H1 (cell line): Measurements from ENCODE around the gene DCANP1. TPM values are rescaled to one million over a fixed set of nuclear protein-coding genes. Genes with fewer than 3 reads are reported as not detected.

Experiments used
- CTCF ChIA-PET: fragments of 300-600 bp; sonication (Branson Sonifier 250); formaldehyde crosslinking; loops from one replicate; lab custom pipeline; 2021; ENCODE audit not compliant: partially characterized antibody; lab: Charles Lee
- POLR2A ChIA-PET: fragments of 300-600 bp; sonication (Branson Sonifier 250); formaldehyde crosslinking; loops from one replicate; lab custom pipeline; 2021; ENCODE audit warnings: inconsistent platforms; ENCODE audit not compliant: partially characterized antibody; lab: Charles Lee
- DNase-seq, 2 experiments: peaks; one replicate each; pipeline versions ENCODE4 v3.0.0 to v3.0.0-alpha.2; 2010 to 2022; ENCODE audit warnings: low spot score in 2 of 2, low read depth in 1 of 2, mixed read lengths in 1 of 2
- FAIRE-seq: peaks from 2 replicates; lab custom pipeline; 2011; peaks lifted over from hg19 to GRCh38; lab: Jason Lieb, UNC
- H2AFZ ChIP-seq: 2 replicates; pipeline ENCODE4 v1.8.1; 2012; ENCODE audit warnings: low read length, inconsistent platforms
- H2AK5ac ChIP-seq: 2 replicates; pipeline ENCODE4 v1.6.1; 2013; ENCODE audit warnings: low read depth, low read length
- H2BK120ac ChIP-seq: replicated peaks from 2 replicates; pipeline ENCODE3; 2013; ENCODE audit warnings: low read depth, low read length, inconsistent platforms
- H2BK12ac ChIP-seq: 2 replicates; pipeline ENCODE4 v1.6.1; 2013; ENCODE audit warnings: low read depth, low read length
- H2BK15ac ChIP-seq: 2 replicates; pipeline ENCODE4 v1.6.1; 2013; ENCODE audit warnings: low read length
- H2BK20ac ChIP-seq: 2 replicates; pipeline ENCODE4 v1.6.1; 2013; ENCODE audit warnings: low read length
- H2BK5ac ChIP-seq: 2 replicates; pipeline ENCODE4 v1.6.1; 2013; ENCODE audit warnings: low read depth, low read length
- H3K14ac ChIP-seq: 2 replicates; pipeline ENCODE4 v1.6.1; 2013; ENCODE audit warnings: inconsistent platforms; ENCODE audit not compliant: insufficient read length
- H3K18ac ChIP-seq: 2 replicates; pipeline ENCODE4 v1.6.1; 2013; ENCODE audit warnings: low read length; ENCODE audit errors: extremely low read depth
- H3K23ac ChIP-seq: 2 replicates; pipeline ENCODE4 v1.6.1; 2013; ENCODE audit warnings: inconsistent platforms; ENCODE audit not compliant: insufficient read length
- H3K23me2 ChIP-seq: 2 replicates; pipeline ENCODE4 v1.6.1; 2013; ENCODE audit warnings: low read depth, low read length
- H3K27ac ChIP-seq: 2 replicates; pipeline ENCODE4 v1.6.1; 2011; ENCODE audit warnings: low read depth, low read length, inconsistent platforms
- H3K27me3 ChIP-seq, 4 experiments: replicated peaks in 1 of 4; 1 replicate in 1 of 4; 2 replicates in 3 of 4; pipeline versions ENCODE4 v1.6.1 to v1.8.1; 2011 to 2013; ENCODE audit warnings: low read length in 3 of 4, mild to moderate bottlenecking in 3 of 4, inconsistent platforms in 2 of 4, mixed read lengths in 2 of 4, moderate library complexity in 1 of 4; ENCODE audit not compliant: control insufficient read depth in 3 of 4, insufficient read depth in 3 of 4; ENCODE audit errors: extremely low read depth in 1 of 4
- H3K36me3 ChIP-seq, 4 experiments: 2 replicates each; pipeline versions ENCODE4 v1.6.1 to v1.8.1; 2011 to 2013; ENCODE audit warnings: mild to moderate bottlenecking in 4 of 4, low read length in 3 of 4, moderate library complexity in 2 of 4, control low read depth in 1 of 4, inconsistent platforms in 1 of 4; ENCODE audit not compliant: insufficient read depth in 4 of 4, control insufficient read depth in 2 of 4
- H3K4ac ChIP-seq: replicated peaks from 2 replicates; pipeline ENCODE3; 2013; ENCODE audit warnings: low read length, low read depth, mixed read lengths, inconsistent platforms; ENCODE audit not compliant: insufficient read length
- H3K4me1 ChIP-seq, 4 experiments: replicated peaks in 1 of 4; 1 replicate in 1 of 4; 2 replicates in 3 of 4; pipeline versions ENCODE4 v1.6.1 to v1.8.1; 2011 to 2013; ENCODE audit warnings: low read length in 3 of 4, inconsistent platforms in 2 of 4, mixed read lengths in 1 of 4; ENCODE audit not compliant: insufficient read depth in 4 of 4, control insufficient read depth in 3 of 4
- H3K4me2 ChIP-seq, 2 experiments: 2 replicates each; pipeline versions ENCODE4 v1.6.1 to v1.8.1; 2011 to 2013; ENCODE audit warnings: low read depth in 2 of 2, low read length in 2 of 2, control low read depth in 1 of 2, inconsistent platforms in 1 of 2, mild to moderate bottlenecking in 1 of 2; ENCODE audit not compliant: insufficient read depth in 1 of 2
- H3K4me3 ChIP-seq, 4 experiments: fragments of 200-600, 300-600 bp in 1 of 4; sonication (generic), shearing (Covaris generic), sonication (Bioruptor Twin) in 1 of 4; 2 replicates each; pipeline versions ENCODE4 v1.5.1 to v1.8.1; 2011 to 2016; ENCODE audit warnings: low read length in 4 of 4, low read depth in 3 of 4, control low read depth in 2 of 4, inconsistent platforms in 2 of 4, mild to moderate bottlenecking in 2 of 4, mixed read lengths in 1 of 4, moderate library complexity in 1 of 4; ENCODE audit not compliant: insufficient read depth in 2 of 4; ENCODE audit errors: extremely low read depth in 1 of 4
- H3K56ac ChIP-seq: replicated peaks from 2 replicates; pipeline ENCODE3; 2013; ENCODE audit warnings: low read depth, mild to moderate bottlenecking, mixed read lengths, low read length, inconsistent platforms; ENCODE audit not compliant: insufficient read length
- H3K79me1 ChIP-seq: 2 replicates; pipeline ENCODE4 v1.6.1; 2013; ENCODE audit warnings: low read depth, low read length, control low read depth
- H3K79me2 ChIP-seq, 2 experiments: 2 replicates each; pipeline versions ENCODE4 v1.6.1 to v1.8.1; 2012 to 2013; ENCODE audit warnings: low read length in 2 of 2, mild to moderate bottlenecking in 2 of 2, inconsistent platforms in 1 of 2; ENCODE audit not compliant: insufficient read depth in 2 of 2, control insufficient read depth in 1 of 2
- H3K9ac ChIP-seq, 4 experiments: replicated peaks in 1 of 4; 1 replicate in 1 of 4; 2 replicates in 3 of 4; pipeline versions ENCODE4 v1.6.1 to v1.8.1; 2011 to 2013; ENCODE audit warnings: low read depth in 3 of 4, low read length in 3 of 4, control low read depth in 2 of 4, mild to moderate bottlenecking in 2 of 4, moderate library complexity in 2 of 4, inconsistent platforms in 1 of 4; ENCODE audit errors: extremely low read depth in 1 of 4
- H3K9me3 ChIP-seq, 2 experiments: 2 replicates each; pipeline versions ENCODE4 v1.6.1 to v1.8.1; 2012 to 2013; ENCODE audit warnings: mild to moderate bottlenecking in 2 of 2, moderate library complexity in 2 of 2, control low read depth in 1 of 2, inconsistent platforms in 1 of 2, low read depth in 1 of 2, low read length in 1 of 2, mixed read lengths in 1 of 2; ENCODE audit not compliant: insufficient read depth in 2 of 2
- H4K20me1 ChIP-seq, 2 experiments: replicated peaks in 1 of 2; 2 replicates each; pipeline versions ENCODE3 to v1.8.1; 2011 to 2013; ENCODE audit warnings: inconsistent platforms in 2 of 2, low read length in 2 of 2, mild to moderate bottlenecking in 1 of 2; ENCODE audit not compliant: insufficient read depth in 2 of 2, control insufficient read depth in 1 of 2
- H4K5ac ChIP-seq: 2 replicates; pipeline ENCODE4 v1.6.1; 2013; ENCODE audit warnings: low read length, low read depth, mixed read lengths, inconsistent platforms; ENCODE audit not compliant: insufficient read length
- H4K8ac ChIP-seq: 2 replicates; pipeline ENCODE4 v1.8.0; 2013; ENCODE audit warnings: mild to moderate bottlenecking, moderate library complexity, low read length, inconsistent platforms; ENCODE audit not compliant: insufficient read depth; ENCODE audit errors: extremely low read depth
- H4K91ac ChIP-seq: replicated peaks from 2 replicates; pipeline ENCODE3; 2013; ENCODE audit warnings: low read length, mixed read lengths, inconsistent platforms; ENCODE audit not compliant: insufficient read length
- BCL11A ChIP-seq, 2 experiments: IDR thresholded peaks; one replicate each; pipeline ENCODE4 v1.6.1; 2011; ENCODE audit warnings: low read depth in 2 of 2, low read length in 2 of 2, mild to moderate bottlenecking in 2 of 2
- CHD2 ChIP-seq: IDR thresholded peaks from 2 replicates; pipeline ENCODE4 v1.6.1; 2012; ENCODE audit warnings: low read length, improper control_type of control experiment
- KDM4A ChIP-seq: IDR thresholded peaks from one replicate; pipeline ENCODE4 v1.7.1; 2012; ENCODE audit warnings: low read depth, mild to moderate bottlenecking, moderate library complexity, low read length, inconsistent platforms; ENCODE audit not compliant: severe bottlenecking
- KDM5A ChIP-seq: fragments of 200-600 bp; IDR thresholded peaks from 2 replicates; pipeline ENCODE4 v1.7.1; 2012; ENCODE audit warnings: mild to moderate bottlenecking, low read length, inconsistent platforms, mixed read lengths
- POLR2AphosphoS5 ChIP-seq: IDR thresholded peaks from 2 replicates; pipeline ENCODE4 v1.6.1; 2011; ENCODE audit warnings: low read depth, low read length
- RBBP5 ChIP-seq: IDR thresholded peaks from 2 replicates; pipeline ENCODE4 v1.7.1; 2012; ENCODE audit warnings: low read depth, mild to moderate bottlenecking, inconsistent platforms, low read length, moderate library complexity, borderline replicate concordance
- SP1 ChIP-seq: IDR thresholded peaks from 2 replicates; pipeline ENCODE4 v1.6.1; 2011; ENCODE audit warnings: low read depth, low read length
- SP2 ChIP-seq: IDR thresholded peaks from 2 replicates; pipeline ENCODE4 v1.6.1; 2012; ENCODE audit warnings: mild to moderate bottlenecking, low read length, inconsistent platforms
- SUZ12 ChIP-seq: fragments of 200-600 bp; sonication (generic); IDR thresholded peaks from 2 replicates; pipeline ENCODE4 v1.6.1; 2012; ENCODE audit warnings: mild to moderate bottlenecking, inconsistent platforms, low read length, moderate library complexity, mixed read lengths
- TEAD4 ChIP-seq: IDR thresholded peaks from 2 replicates; pipeline ENCODE4 v1.6.1; 2012; ENCODE audit warnings: low read depth, low read length, inconsistent platforms, mixed read lengths
- YY1 ChIP-seq: IDR thresholded peaks from 2 replicates; pipeline ENCODE4 v1.6.1; 2011; ENCODE audit warnings: low read depth, mild to moderate bottlenecking, low read length
- WGBS, 2 experiments: shearing (Covaris generic) in 1 of 2; methylation state at CpG; one replicate each; pipeline versions ENCODE4 v1.1.6 to v1.1.7; 2013 to 2015; ENCODE audit warnings: low lambda C conversion rate in 2 of 2, mixed read lengths in 2 of 2, inconsistent platforms in 1 of 2, low coverage in 1 of 2, missing lambda C conversion rate in 1 of 2; ENCODE audit not compliant: insufficient replicate concordance in 2 of 2, insufficient coverage in 1 of 2, insufficient read length in 1 of 2; ENCODE audit errors: extremely low coverage in 1 of 2, missing lambda C conversion rate in 1 of 2; 5-methylcytosine and 5-hydroxymethylcytosine counted together
- polyA plus RNA-seq, 7 experiments: library from polyadenylated mRNA; depleted of rRNA in 3 of 7; stranded (reverse) in 5 of 7; unstranded in 2 of 7; fragments of >200 nt in 5 of 7; fragments of 200-250 nt in 2 of 7; gene quantifications; 1 replicate in 5 of 7; 2 replicates in 1 of 7; 4 replicates in 1 of 7; pipeline versions ENCODE4 v1.2.1 to v1.2.3, GENCODE V29; 2011 to 2013; ENCODE audit warnings: missing spikeins in 2 of 7, mixed read lengths in 2 of 7
- total RNA-seq: library from RNA; stranded (reverse); fragmentation: NEBNext Ultra II Directional; extraction: Animal tissue kit (Norgen Biotek cat#: 25700); gene quantifications from 2 replicates; pipeline ENCODE4 v1.2.1, GENCODE V29; 2021
- TF ChIP-seq, protein P1 (sequence below): IDR thresholded peaks from 2 replicates; pipeline ENCODE4 v1.6.1; 2011; ENCODE audit warnings: low read depth, mild to moderate bottlenecking, low read length; ENCODE audit not compliant: insufficient read depth
- TF ChIP-seq, protein P2 (sequence below): IDR thresholded peaks from 2 replicates; pipeline ENCODE4 v1.6.1; 2012; ENCODE audit warnings: low read length, inconsistent platforms

DCANP1 gene
- total and polyA plus RNA-seq, 2 of the 8 experiments (the other 6 are each of a cell fraction or from before 2014, with no cell fraction given): not detected

GRCh38 chr5:135446615-135447014 lies 533 bp downstream of the DCANP1 start:
- ChIA-PET CTCF (interaction anchor here (0.7 to 19.4 kb wide), 7 partner anchors 12 to 384 kb away, joined by 3 to 264 read pairs (median 5); no protein-coding TSS in a partner anchor), POLR2A (no interaction called here)
- Histone ChIP-seq H2BK12ac (no peak overlapping the region), H3K4me3 (no peak overlapping the region), H3K23me2 (no peaks in the 10 kb centered on the region), H3K36me3 (no peaks in the 10 kb centered on the region), H3K79me1 (no peaks in the 10 kb centered on the region), H3K4ac (no peak overlapping the region), H3K9me3 (no peaks in the 10 kb centered on the region), H3K27ac (no peak overlapping the region), H4K20me1 (no peaks in the 10 kb centered on the region), H4K5ac (no peak overlapping the region), H2BK5ac (no peak overlapping the region), H2BK15ac (no peak overlapping the region), H2BK20ac (no peak overlapping the region), H3K14ac (no peak overlapping the region), H2BK120ac (no peak overlapping the region), H2AK5ac (no peak overlapping the region), H3K27me3 (peaks cover 0 to 3% (median 0%) of the 10 kb centered on the region in 4 experiments; a peak in 2 of 7 replicates), H3K56ac (no peak overlapping the region), H4K8ac (no peak overlapping the region), H3K4me2 (no peak overlapping the region), H3K9ac (no peak overlapping the region), H3K79me2 (no peaks in the 10 kb centered on the region), H3K4me1 (peaks cover 0 to 3% (median 1%) of the 10 kb centered on the region in 4 experiments; a peak in 2 of 7 replicates), H2AFZ (no peak overlapping the region), H4K91ac (no peak overlapping the region), H3K23ac (no peak overlapping the region), H3K18ac (no peak overlapping the region)
- WGBS, 2 experiments: 78% methylated on average over 7 of the region's 7 CpGs; no CpG with 5 or more reads in 1 of the 2 experiments
- TF ChIP-seq KDM5A: no peak
- TF ChIP-seq YY1: no peak
- no peak for TF ChIP-seq SP2
- no peak for TF ChIP-seq POLR2AphosphoS5
- TF ChIP-seq, protein P1, sequence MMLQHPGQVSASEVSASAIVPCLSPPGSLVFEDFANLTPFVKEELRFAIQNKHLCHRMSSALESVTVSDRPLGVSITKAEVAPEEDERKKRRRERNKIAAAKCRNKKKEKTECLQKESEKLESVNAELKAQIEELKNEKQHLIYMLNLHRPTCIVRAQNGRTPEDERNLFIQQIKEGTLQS: no peak
- no peak for TF ChIP-seq RBBP5
- no peak for TF ChIP-seq CHD2
- no peak for TF ChIP-seq KDM4A
- no peak for TF ChIP-seq BCL11A (IDR thresholded peaks at IDR 0.05; ENCODE audit: low read depth in 2 of 2, low read length in 2 of 2)
- TF ChIP-seq TEAD4: no peak
- TF ChIP-seq, protein P2, sequence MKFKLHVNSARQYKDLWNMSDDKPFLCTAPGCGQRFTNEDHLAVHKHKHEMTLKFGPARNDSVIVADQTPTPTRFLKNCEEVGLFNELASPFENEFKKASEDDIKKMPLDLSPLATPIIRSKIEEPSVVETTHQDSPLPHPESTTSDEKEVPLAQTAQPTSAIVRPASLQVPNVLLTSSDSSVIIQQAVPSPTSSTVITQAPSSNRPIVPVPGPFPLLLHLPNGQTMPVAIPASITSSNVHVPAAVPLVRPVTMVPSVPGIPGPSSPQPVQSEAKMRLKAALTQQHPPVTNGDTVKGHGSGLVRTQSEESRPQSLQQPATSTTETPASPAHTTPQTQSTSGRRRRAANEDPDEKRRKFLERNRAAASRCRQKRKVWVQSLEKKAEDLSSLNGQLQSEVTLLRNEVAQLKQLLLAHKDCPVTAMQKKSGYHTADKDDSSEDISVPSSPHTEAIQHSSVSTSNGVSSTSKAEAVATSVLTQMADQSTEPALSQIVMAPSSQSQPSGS: no peak
- no peak for TF ChIP-seq SUZ12
- no peak for TF ChIP-seq SP1
- FAIRE-seq (no peak), DNase-seq (no peak)
